HL-60 (cell line): ENCODE results near the gene OGFOD2.

Experiments used
- DNase-seq, 2 experiments: peaks; one replicate each; pipeline ENCODE4 v3.0.0-alpha.2; 2010 to 2020; ENCODE audit warnings: low read depth in 1 of 2, low spot score in 1 of 2
- H3K27ac ChIP-seq: fragments of 250-450 bp; sonication (Bioruptor Pico); replicated peaks from 2 replicates; pipeline ENCODE4 v1.5.1; 2020; ENCODE audit warnings: mild to moderate bottlenecking, moderate library complexity
- H3K27me3 ChIP-seq: fragments of 250-450 bp; sonication (Bioruptor Pico); 2 replicates; pipeline ENCODE4 v1.5.1; 2021; ENCODE audit warnings: mild to moderate bottlenecking, moderate library complexity; ENCODE audit not compliant: insufficient read depth, poor library complexity, severe bottlenecking
- H3K4me3 ChIP-seq: replicated peaks from 2 replicates; pipeline ENCODE4 v1.5.1; 2011; ENCODE audit warnings: mild to moderate bottlenecking, control low read depth, low read length; ENCODE audit not compliant: insufficient read depth
- CTCF ChIP-seq: IDR thresholded peaks from one replicate; pipeline ENCODE4 v1.5.1; 2011; ENCODE audit warnings: low read length, control low read depth, inconsistent platforms; ENCODE audit not compliant: insufficient read depth
- GABPA ChIP-seq: IDR thresholded peaks from 2 replicates; pipeline ENCODE4 v1.6.1; 2012; ENCODE audit warnings: low read depth
- POLR2AphosphoS5 ChIP-seq: IDR thresholded peaks from 2 replicates; pipeline ENCODE4 v1.6.1; 2012; ENCODE audit warnings: low read depth
- REST ChIP-seq: IDR thresholded peaks from 2 replicates; pipeline ENCODE4 v1.6.1; 2012; ENCODE audit warnings: low read depth; ENCODE audit not compliant: insufficient replicate concordance
- SPI1 ChIP-seq: IDR thresholded peaks from 2 replicates; pipeline ENCODE4 v1.6.1; 2012; ENCODE audit warnings: low read depth, mild to moderate bottlenecking, borderline replicate concordance

Gene OGFOD2

GRCh38 chr12:122948605-122949004, 26.4 kb upstream of the OGFOD2 start:
- no peak overlapping the region for H3K27ac ChIP-seq

GRCh38 chr12:122949405-122949804, 25.6 kb upstream of the OGFOD2 start:
- no peak for DNase-seq
- no peak overlapping the region for H3K27ac ChIP-seq
- no peaks in the 10 kb centered on the region for H3K27me3 ChIP-seq

More at GRCh38 chr12:122948605-122949004, 26.4 kb upstream of the OGFOD2 start:
- Histone ChIP-seq H3K4me3 (no peak overlapping the region), H3K27me3 (no peaks in the 10 kb centered on the region)
- no peak for TF ChIP-seq SPI1
- no peak for TF ChIP-seq REST
- TF ChIP-seq POLR2AphosphoS5, result no peak
- TF ChIP-seq GABPA, result no peak
- no peak for DNase-seq

GRCh38 chr12:122949816-122950675, 25.0 kb upstream of the OGFOD2 start:
- Histone ChIP-seq H3K27ac (no peak overlapping the region), H3K4me3 (no peak overlapping the region), H3K27me3 (no peaks in the 10 kb centered on the region)
- no peak for DNase-seq
- TF ChIP-seq CTCF (no peak), POLR2AphosphoS5 (no peak), GABPA (no peak), SPI1 (no peak), REST (no peak)

More at GRCh38 chr12:122949405-122949804, 25.6 kb upstream of the OGFOD2 start:
- H3K4me3 ChIP-seq, result no peak overlapping the region
- TF ChIP-seq CTCF (no peak), GABPA (no peak), SPI1 (no peak), POLR2AphosphoS5 (no peak), REST (no peak)
